ENCODE measurements around the gene DNAJC5. TPM values are rescaled to one million over a fixed set of nuclear protein-coding genes. Genes with fewer than 3 reads are reported as not detected.
A peak's percentile ranks its signal among the peaks of the same experiment; 100 is the strongest.

Gene DNAJC5
- total and polyA plus RNA-seq, 2 donors (not counting 3 experiments of a cell fraction or from before 2014, with no cell fraction given) = 44.7 to 60.3 TPM

- no peaks in the 10 kb centered on the region for H3K36me3 ChIP-seq (ENCODE audit: control insufficient read depth in 2 of 2, extremely low read depth in 1 of 2, insufficient read depth in 2 of 2, low read length in 2 of 2)
- peak; percentile 84 for FAIRE-seq
- H2AFZ ChIP-seq (ENCODE audit: low read depth, low read length) = peak overlapping the region; percentile 77
- BruUV-seq (replicated peaks) = TSS peak; percentile 19
- H3K79me2 ChIP-seq (ENCODE audit: control insufficient read depth, insufficient read depth, low read length) = no peaks in the 10 kb centered on the region
- no peaks in the 10 kb centered on the region for H4K20me1 ChIP-seq (replicated peaks; ENCODE audit: control insufficient read depth, extremely low read depth, insufficient read depth, low read length)
- H3K4me3 ChIP-seq (replicated peaks in 1 of 3; ENCODE audit: insufficient read depth in 1 of 3, low read depth in 1 of 3, low read length in 3 of 3) = peak overlapping the region in 1 of 3 experiments; percentile 6
- intact Hi-C loops (cut with micrococcal nuclease) = no loop called here
- peak overlapping the region; percentile 18 for H3K4me2 ChIP-seq (ENCODE audit: insufficient read depth, low read length)
- H3K27ac ChIP-seq (ENCODE audit: insufficient read depth, low read depth, low read length) = peak overlapping the region; percentile 34
- peaks cover 25% of the 10 kb centered on the region for H3K4me1 ChIP-seq (ENCODE audit: control insufficient read depth, extremely low read depth, insufficient read depth, low read length)
- H3K9me3 ChIP-seq (replicated peaks; ENCODE audit: control insufficient read depth, insufficient read depth, low read length) = no peaks in the 10 kb centered on the region
- dilution Hi-C loops (cut with MboI; ENCODE audit: extremely low pct_ligation_motif_present, low sequenced_read_pairs) = no loop called here
- peak; percentile 61 for DNase-seq (ENCODE audit: low read depth, low spot score)
- H3K9me1 ChIP-seq (replicated peaks; ENCODE audit: control insufficient read depth, extremely low read depth, insufficient read depth, low read length) = no peaks in the 10 kb centered on the region
- no peaks in the 10 kb centered on the region for H3K27me3 ChIP-seq (ENCODE audit: control insufficient read depth in 2 of 2, insufficient read depth in 2 of 2, low read length in 2 of 2)
- H3K9ac ChIP-seq (replicated peaks; ENCODE audit: extremely low read depth, insufficient read depth, low read length) = peak overlapping the region; percentile 3
- POLR2A ChIA-PET = no interaction called here
- CTCF ChIA-PET = interaction anchor here (0.7 to 2.2 kb wide), 3 partner anchors 11 to 191 kb away, joined by 3 to 16 read pairs (median 3); no protein-coding TSS in a partner anchor
- TF ChIP-seq EZH2 (IDR thresholded peaks at IDR 0.05; ENCODE audit: borderline replicate concordance, low read depth, low read length, severe bottlenecking) (no peak), GATA2 (IDR thresholded peaks at IDR 0.05; ENCODE audit: insufficient read depth, insufficient read length, low read depth, low read length) (no peak), POLR2A (IDR thresholded peaks at IDR 0.05; ENCODE audit: low read depth, low read length) (peak; percentile 28)
Measured at GRCh38 chr20:63847237-63848002, 47.5 kb upstream of the DNAJC5 start.

- H3K27ac ChIP-seq (ENCODE audit: insufficient read depth, low read depth, low read length) = peak overlapping the region; percentile 34
- no peaks in the 10 kb centered on the region for H3K9me1 ChIP-seq (replicated peaks; ENCODE audit: control insufficient read depth, extremely low read depth, insufficient read depth, low read length)
- H3K27me3 ChIP-seq (ENCODE audit: control insufficient read depth in 2 of 2, insufficient read depth in 2 of 2, low read length in 2 of 2) = no peaks in the 10 kb centered on the region
- peak overlapping the region; percentile 77 for H2AFZ ChIP-seq (ENCODE audit: low read depth, low read length)
- peak overlapping the region; percentile 18 for H3K4me2 ChIP-seq (ENCODE audit: insufficient read depth, low read length)
- ChIA-PET CTCF (interaction anchor here (0.7 to 2.2 kb wide), 3 partner anchors 10 to 190 kb away, joined by 3 to 16 read pairs (median 3); no protein-coding TSS in a partner anchor), POLR2A (no interaction called here)
- H3K79me2 ChIP-seq (ENCODE audit: control insufficient read depth, insufficient read depth, low read length) = no peaks in the 10 kb centered on the region
- peak overlapping the region; percentile 3 for H3K9ac ChIP-seq (replicated peaks; ENCODE audit: extremely low read depth, insufficient read depth, low read length)
- no TSS peak for BruUV-seq (replicated peaks)
- dilution Hi-C loops (cut with MboI; ENCODE audit: extremely low pct_ligation_motif_present, low sequenced_read_pairs) = no loop called here
- intact Hi-C loops (cut with micrococcal nuclease) = no loop called here
- no peaks in the 10 kb centered on the region for H3K9me3 ChIP-seq (replicated peaks; ENCODE audit: control insufficient read depth, insufficient read depth, low read length)
- H3K4me1 ChIP-seq (ENCODE audit: control insufficient read depth, extremely low read depth, insufficient read depth, low read length) = peaks cover 25% of the 10 kb centered on the region
- H3K36me3 ChIP-seq (ENCODE audit: control insufficient read depth in 2 of 2, extremely low read depth in 1 of 2, insufficient read depth in 2 of 2, low read length in 2 of 2) = no peaks in the 10 kb centered on the region
- FAIRE-seq (no peak), DNase-seq (ENCODE audit: low read depth, low spot score) (no peak)
- no peaks in the 10 kb centered on the region for H4K20me1 ChIP-seq (replicated peaks; ENCODE audit: control insufficient read depth, extremely low read depth, insufficient read depth, low read length)
- TF ChIP-seq JUN (IDR thresholded peaks at IDR 0.05; ENCODE audit: borderline replicate concordance, insufficient read depth, insufficient read length, low read depth) (no peak), EZH2 (IDR thresholded peaks at IDR 0.05; ENCODE audit: borderline replicate concordance, low read depth, low read length, severe bottlenecking) (no peak), POLR2A (IDR thresholded peaks at IDR 0.05; ENCODE audit: low read depth, low read length) (no peak), POLR2AphosphoS5 (IDR thresholded peaks at IDR 0.05; ENCODE audit: insufficient read depth, low read depth, low read length) (no peak), FOS (IDR thresholded peaks at IDR 0.05; ENCODE audit: borderline replicate concordance, insufficient read depth, low read length) (no peak), MYC (IDR thresholded peaks at IDR 0.05; ENCODE audit: low read depth, low read length) (no peak), CTCF (IDR thresholded peaks at IDR 0.05; ENCODE audit: extremely low read depth in 1 of 2, insufficient read depth in 1 of 2, low read depth in 1 of 2, low read length in 2 of 2) (no peak), GATA2 (IDR thresholded peaks at IDR 0.05; ENCODE audit: insufficient read depth, insufficient read length, low read depth, low read length) (no peak), MAX (IDR thresholded peaks at IDR 0.05; ENCODE audit: insufficient read depth, insufficient read length) (no peak)
- no peak overlapping the region for H3K4me3 ChIP-seq (replicated peaks in 1 of 3; ENCODE audit: insufficient read depth in 1 of 3, low read depth in 1 of 3, low read length in 3 of 3)
Measured at GRCh38 chr20:63848003-63848911, 46.7 kb upstream of the DNAJC5 start.
